K562 (cell line): ENCODE results near the gene FGR. TPM values are rescaled to one million over a fixed set of nuclear protein-coding genes. Genes with fewer than 3 reads are reported as not detected.

Source experiments
- BRCA1 ChIP-seq, 2 experiments: fragments of 450-650 bp in 1 of 2; sonication (generic) in 1 of 2; formaldehyde crosslinking in 1 of 2; IDR thresholded peaks; 2 replicates each; pipeline versions ENCODE4 v1.5.0 to v1.6.1; 2017 to 2020; ENCODE audit warnings: mild to moderate bottlenecking in 1 of 2, missing genetic modification reagents in 1 of 2
- CBX8 ChIP-seq: fragments of 200-600 bp; sonication (generic); IDR thresholded peaks from 2 replicates; pipeline ENCODE4 v1.6.1; 2012; ENCODE audit warnings: borderline replicate concordance, mixed run types, low read depth, mild to moderate bottlenecking, moderate library complexity, mixed read lengths, low read length, control low read depth, inconsistent platforms; ENCODE audit not compliant: poor library complexity, severe bottlenecking; ENCODE audit errors: extremely low read depth
- CC2D1A ChIP-seq: fragments of 450-650 bp; IDR thresholded peaks from 2 replicates; pipeline ENCODE4 v1.6.1; 2017; ENCODE audit warnings: mild to moderate bottlenecking
- E2F6 ChIP-seq, 2 experiments: IDR thresholded peaks; 2 replicates each; pipeline ENCODE4 v1.6.1; 2011; ENCODE audit warnings: borderline replicate concordance in 1 of 2, control low read depth in 1 of 2, low read depth in 1 of 2, low read length in 1 of 2, mild to moderate bottlenecking in 1 of 2, mixed read lengths in 1 of 2, moderate library complexity in 1 of 2; ENCODE audit not compliant: insufficient read depth in 1 of 2, insufficient read length in 1 of 2, poor library complexity in 1 of 2, severe bottlenecking in 1 of 2; ENCODE audit errors: extremely low read depth in 1 of 2
- HDGF ChIP-seq: fragments of 450-650 bp; IDR thresholded peaks from 2 replicates; pipeline ENCODE4 v1.6.1; 2016
- NCOA6 ChIP-seq: fragments of 450-650 bp; IDR thresholded peaks from 2 replicates; pipeline ENCODE4 v1.6.1; 2017; ENCODE audit warnings: mild to moderate bottlenecking
- PBX2 ChIP-seq, 2 experiments: IDR thresholded peaks in 1 of 2; conservative IDR thresholded peaks in 1 of 2; 2 replicates each; pipeline ENCODE4 v1.6.1; 2016; ENCODE audit warnings: low read depth in 2 of 2, mild to moderate bottlenecking in 1 of 2, missing compliant biosample characterization in 1 of 2, missing genetic modification characterization in 1 of 2, moderate library complexity in 1 of 2
- POLR2G ChIP-seq: fragments of 200-400 bp; formaldehyde crosslinking; IDR thresholded peaks from 2 replicates; pipeline ENCODE4 v1.6.1; 2017; ENCODE audit warnings: low read depth, mild to moderate bottlenecking, antibody characterized with exemption, low read length, moderate library complexity
- RBM17 ChIP-seq: fragments of 200-400 bp; formaldehyde crosslinking; IDR thresholded peaks from 2 replicates; pipeline ENCODE4 v1.6.1; 2017; ENCODE audit warnings: low read depth, mild to moderate bottlenecking, low read length, borderline replicate concordance
- SAFB2 ChIP-seq: fragments of 200-400 bp; formaldehyde crosslinking; IDR thresholded peaks from 2 replicates; pipeline ENCODE4 v1.6.1; 2018; ENCODE audit warnings: borderline replicate concordance, low read length, low read depth, moderate library complexity; ENCODE audit not compliant: severe bottlenecking
- SRSF1 ChIP-seq: fragments of 200-400 bp; formaldehyde crosslinking; IDR thresholded peaks from 2 replicates; pipeline ENCODE4 v1.6.1; 2017; ENCODE audit warnings: mild to moderate bottlenecking, low read depth, low read length, moderate library complexity
- XRCC4 ChIP-seq: IDR thresholded peaks from one replicate; pipeline ENCODE4 v1.6.1; 2011; ENCODE audit not compliant: insufficient read depth, insufficient read length; ENCODE audit errors: extremely low read depth
- ZBTB7A ChIP-seq: IDR thresholded peaks from 2 replicates; pipeline ENCODE4 v1.6.1; 2011; ENCODE audit warnings: low read depth, mild to moderate bottlenecking, low read length, moderate library complexity, borderline replicate concordance; ENCODE audit not compliant: control insufficient read depth
- ZNF280B ChIP-seq: fragments of 250-450 bp; sonication (Bioruptor Pico); IDR thresholded peaks from 2 replicates; pipeline ENCODE4 v1.5.1; 2021; ENCODE audit warnings: mild to moderate bottlenecking
- ZNF395 ChIP-seq: fragments of 200-800 bp; sonication (Bioruptor generic); IDR thresholded peaks from 2 replicates; pipeline ENCODE4 v1.6.1; 2017; ENCODE audit warnings: missing genetic modification characterization, missing compliant biosample characterization
- ZNF507 ChIP-seq: conservative IDR thresholded peaks from 2 replicates; pipeline ENCODE4 v1.6.1; 2017; ENCODE audit warnings: missing genetic modification characterization, missing compliant biosample characterization
- ZNF717 ChIP-seq: fragments of 250-450 bp; sonication (Bioruptor Pico); IDR thresholded peaks from 2 replicates; pipeline ENCODE4 v1.5.0; 2021
- polyA plus RNA-seq, 8 experiments: library from polyadenylated mRNA; depleted of rRNA in 4 of 8; stranded (reverse) in 5 of 8; unstranded in 3 of 8; fragments of >200 nt; fragmentation: Nextera tagmentation in 2 of 8; fragmentation: Illumina TruSeq in 1 of 8; extraction: Ambion mirVana in 2 of 8; extraction: Trizol in 1 of 8; gene quantifications; 2 replicates each; pipeline versions ENCODE4 v1.2.1 to v1.2.3, GENCODE V29; 2011 to 2014; ENCODE audit warnings: inconsistent platforms in 1 of 8, missing spikeins in 1 of 8
- total RNA-seq, 7 experiments: library from RNA; depleted of rRNA in 6 of 7; stranded (reverse); fragments of >200 nt in 6 of 7; fragmentation: Illumina TruSeq in 2 of 7; extraction: Trizol in 2 of 7; gene quantifications; 2 replicates each; pipeline versions ENCODE4 v1.2.1 to v1.2.3, GENCODE V29; 2011 to 2021; ENCODE audit warnings: low replicate concordance in 1 of 7

Gene FGR
- total and polyA plus RNA-seq, 9 of the 15 experiments (the other 6 are each of a cell fraction or from before 2014, with no cell fraction given), result 0.04 to 0.11 TPM; not detected in 7

- TF ChIP-seq ZNF395 (CRISPR knock-in tag), result 0 out of 2 replicates have a peak, but pooled peaks have one; percentile 35
- no peak for TF ChIP-seq ZNF280B (CRISPR knock-in tag)
- TF ChIP-seq HDGF, result 0 out of 2 replicates have a peak, but pooled peaks have one; percentile 19
- TF ChIP-seq SRSF1, result no peak
- TF ChIP-seq CC2D1A, result no peak
- TF ChIP-seq ZNF717 (CRISPR knock-in tag), result no peak
- no peak for TF ChIP-seq RBM17
- TF ChIP-seq NCOA6, result peak; percentile 83
- TF ChIP-seq E2F6 (IDR thresholded peaks at IDR 0.05; ENCODE audit: borderline replicate concordance in 1 of 2, extremely low read depth in 1 of 2, insufficient read depth in 1 of 2, insufficient read length in 1 of 2, low read depth in 1 of 2, low read length in 1 of 2, poor library complexity in 1 of 2, severe bottlenecking in 1 of 2), result peak; percentile 27 to 51
- TF ChIP-seq ZBTB7A, result peak; percentile 93
- TF ChIP-seq POLR2G, result peak; percentile 91
- no peak for TF ChIP-seq XRCC4
- peak; percentile 41; the same call in 1 of the 2 replicates for TF ChIP-seq PBX2 (CRISPR knock-in tag; IDR thresholded peaks at IDR 0.05; ENCODE audit: low read depth)
- 0 out of 2 replicates have a peak, but pooled peaks have one; percentile 13 for TF ChIP-seq PBX2 (tag; conservative IDR thresholded peaks at IDR 0.05; ENCODE audit: low read depth)
- TF ChIP-seq BRCA1 (IDR thresholded peaks at IDR 0.05), result no peak
- no peak for TF ChIP-seq BRCA1 (CRISPR knock-in tag; IDR thresholded peaks at IDR 0.05)
- no peak for TF ChIP-seq SAFB2
- no peak for TF ChIP-seq ZNF507 (tag)
- no peak for TF ChIP-seq CBX8
These were observed 24.7 kb upstream of the FGR start (continued) for GRCh38 chr1:27659497-27660299.
